Esophagus squamous epithelium (tissue), 4 donors: ENCODE data around the gene S100A10.

ENCODE experiments used
- POLR2A ChIP-seq, 4 donors: fragments of 450-650 bp; IDR thresholded peaks; one replicate each; pipeline ENCODE4 v1.6.1; 2017; ENCODE audit warnings: antibody characterized with exemption in 4 of 4, mild to moderate bottlenecking in 4 of 4, moderate library complexity in 3 of 4
- TF ChIP-seq, protein P1 (sequence below), 6 experiments: fragments of 450-650 bp in 4 of 6; fragments of 200-600 bp in 2 of 6; sonication (generic) in 2 of 6; IDR thresholded peaks; one replicate each; pipeline ENCODE4 v1.5.1; 2016 to 2019; ENCODE audit warnings: antibody characterized with exemption in 6 of 6, mild to moderate bottlenecking in 4 of 6, moderate library complexity in 4 of 6

DNA sequence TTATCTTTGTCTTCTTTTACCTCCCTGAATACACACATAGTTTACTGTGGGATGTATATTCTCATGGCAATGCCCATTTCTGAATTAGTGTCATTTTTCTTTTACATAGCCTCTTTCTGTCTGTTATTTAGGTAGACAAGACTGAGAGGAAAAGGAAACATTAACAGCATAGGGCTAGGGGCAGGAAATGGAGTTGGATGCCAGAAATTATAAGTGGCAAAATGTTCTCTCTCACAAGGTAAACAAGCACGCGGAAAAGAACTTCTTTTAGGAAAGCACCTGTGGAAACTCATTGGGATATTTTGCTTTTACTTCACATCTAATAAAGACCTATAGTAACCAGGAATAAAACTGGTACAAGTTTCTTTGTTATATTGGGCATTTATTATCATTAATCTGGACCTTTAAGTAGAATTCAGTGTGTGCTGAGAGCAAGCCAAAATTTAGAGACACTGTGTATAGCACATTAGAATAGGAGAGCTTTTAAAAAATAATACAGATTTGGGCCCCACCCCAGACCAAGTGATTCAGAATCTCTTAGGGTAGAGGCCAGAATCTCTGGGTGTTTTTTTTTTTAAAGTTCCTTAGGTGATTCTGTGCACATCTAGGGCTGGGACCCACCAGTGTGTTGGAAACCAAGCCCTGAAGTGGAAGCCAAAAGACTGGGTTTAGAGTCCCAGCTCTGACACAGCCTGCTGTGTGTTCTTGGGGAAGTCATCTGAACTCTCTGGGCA is 32.7 kb downstream of the S100A10 start:
- no peak for TF ChIP-seq POLR2A (IDR thresholded peaks at IDR 0.05)
- TF ChIP-seq, protein P1, sequence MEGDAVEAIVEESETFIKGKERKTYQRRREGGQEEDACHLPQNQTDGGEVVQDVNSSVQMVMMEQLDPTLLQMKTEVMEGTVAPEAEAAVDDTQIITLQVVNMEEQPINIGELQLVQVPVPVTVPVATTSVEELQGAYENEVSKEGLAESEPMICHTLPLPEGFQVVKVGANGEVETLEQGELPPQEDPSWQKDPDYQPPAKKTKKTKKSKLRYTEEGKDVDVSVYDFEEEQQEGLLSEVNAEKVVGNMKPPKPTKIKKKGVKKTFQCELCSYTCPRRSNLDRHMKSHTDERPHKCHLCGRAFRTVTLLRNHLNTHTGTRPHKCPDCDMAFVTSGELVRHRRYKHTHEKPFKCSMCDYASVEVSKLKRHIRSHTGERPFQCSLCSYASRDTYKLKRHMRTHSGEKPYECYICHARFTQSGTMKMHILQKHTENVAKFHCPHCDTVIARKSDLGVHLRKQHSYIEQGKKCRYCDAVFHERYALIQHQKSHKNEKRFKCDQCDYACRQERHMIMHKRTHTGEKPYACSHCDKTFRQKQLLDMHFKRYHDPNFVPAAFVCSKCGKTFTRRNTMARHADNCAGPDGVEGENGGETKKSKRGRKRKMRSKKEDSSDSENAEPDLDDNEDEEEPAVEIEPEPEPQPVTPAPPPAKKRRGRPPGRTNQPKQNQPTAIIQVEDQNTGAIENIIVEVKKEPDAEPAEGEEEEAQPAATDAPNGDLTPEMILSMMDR (IDR thresholded peaks at IDR 0.05) = no peak
